Breast epithelium (tissue), 3 donors: ENCODE results near the gene KCNK10.

ENCODE experiments used
- CTCF ChIP-seq, 3 donors: fragments of 450-650 bp; IDR thresholded peaks; one replicate each; pipeline ENCODE4 v1.5.1; 2016 to 2017; ENCODE audit warnings: antibody characterized with exemption in 3 of 3, mild to moderate bottlenecking in 3 of 3, moderate library complexity in 3 of 3
- POLR2A ChIP-seq: fragments of 450-650 bp; IDR thresholded peaks from one replicate; pipeline ENCODE4 v1.6.1; 2016; ENCODE audit warnings: antibody characterized with exemption, mild to moderate bottlenecking, moderate library complexity
- POLR2AphosphoS5 ChIP-seq, 3 donors: sonication (generic); formaldehyde crosslinking; IDR thresholded peaks; one replicate each; pipeline ENCODE4 v1.6.1; 2017; ENCODE audit warnings: antibody characterized with exemption in 3 of 3

- TF ChIP-seq CTCF (IDR thresholded peaks at IDR 0.05) (no peak), POLR2A (no peak), POLR2AphosphoS5 (IDR thresholded peaks at IDR 0.05) (no peak)
These were observed 1.9 kb upstream of the KCNK10 start for GRCh38 chr14:88324930-88325329.
